GM18511 (cell line): ENCODE results near the gene HSD17B1.

ENCODE experiments used
- ATAC-seq: cut with Tn5 transposase; IDR thresholded peaks from one replicate; pipeline ENCODE4 v1.9.1; 2021; ENCODE audit warnings: mild to moderate bottlenecking, moderate library complexity; ENCODE audit not compliant: unreplicated experiment

HSD17B1 gene

DNA sequence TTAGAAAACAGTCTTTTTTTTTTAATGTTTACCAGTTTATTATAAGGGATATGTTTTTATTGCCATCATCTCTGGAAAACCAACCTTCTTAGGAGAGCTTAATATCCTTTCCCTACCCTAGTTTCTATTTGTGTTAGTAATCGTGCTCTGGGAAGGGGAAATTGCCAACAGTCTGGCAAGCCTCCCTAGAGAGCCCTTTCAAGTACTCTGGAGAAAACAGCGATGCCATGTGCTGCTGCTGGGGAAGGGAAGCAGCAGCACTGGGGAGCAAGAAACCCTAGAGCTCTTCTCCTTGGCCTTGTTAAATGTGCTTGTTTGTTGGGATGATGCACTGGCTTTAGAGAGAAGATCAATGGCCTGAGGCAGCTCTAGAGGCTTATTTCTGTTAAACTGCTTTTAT, 46.2 kb downstream of the HSD17B1 start:
- no peak for ATAC-seq

DNA sequence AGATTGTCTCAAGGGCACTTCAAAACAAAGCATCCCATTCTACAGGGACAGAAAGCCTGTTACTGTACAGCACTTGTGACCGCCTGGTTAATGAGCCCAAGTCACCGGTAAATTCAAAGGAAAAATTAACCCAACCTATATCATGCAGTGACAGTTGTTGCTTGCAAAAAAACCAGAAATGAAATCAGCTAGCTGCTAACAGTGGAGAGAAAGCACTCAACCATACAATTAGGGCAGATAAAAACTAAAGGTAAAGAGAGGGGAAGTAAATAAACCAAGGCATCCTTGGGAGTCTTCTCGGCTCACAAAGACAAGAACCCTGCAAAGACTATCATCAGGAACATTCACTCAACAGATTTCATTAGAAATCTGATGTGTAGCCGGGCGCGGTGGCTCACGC, 50.6 kb downstream of the HSD17B1 start:
- ATAC-seq: no peak
